GM23248 (cell line): ENCODE results near the gene EPS8L2. TPM values are rescaled to one million over a fixed set of nuclear protein-coding genes. Genes with fewer than 3 reads are reported as not detected.

Source experiments
- DNase-seq: peaks from one replicate; pipeline ENCODE4 v3.0.0-alpha.2; 2015
- H2AFZ ChIP-seq: fragments of 200-600 bp; sonication (generic); 2 replicates; pipeline ENCODE4 v1.6.1; 2016; ENCODE audit warnings: antibody characterized with exemption
- H3F3A ChIP-seq: fragments of 200-600 bp; sonication (generic); 2 replicates; pipeline ENCODE4 v1.6.1; 2016; ENCODE audit warnings: mild to moderate bottlenecking, antibody characterized with exemption, mixed run types; ENCODE audit not compliant: insufficient read depth
- H3K27ac ChIP-seq: fragments of 200-600 bp; sonication (generic); 2 replicates; pipeline ENCODE4 v1.5.1; 2016; ENCODE audit warnings: mild to moderate bottlenecking
- H3K27me3 ChIP-seq: fragments of 200-600 bp; sonication (generic); replicated peaks from 2 replicates; pipeline ENCODE4 v1.6.1; 2016; ENCODE audit warnings: mild to moderate bottlenecking; ENCODE audit not compliant: insufficient read depth
- H3K36me3 ChIP-seq: fragments of 200-600 bp; sonication (generic); 2 replicates; pipeline ENCODE4 v1.6.1; 2016; ENCODE audit warnings: low read depth, mild to moderate bottlenecking
- H3K4me1 ChIP-seq: fragments of 200-600 bp; sonication (generic); 2 replicates; pipeline ENCODE4 v1.6.1; 2016; ENCODE audit warnings: mild to moderate bottlenecking; ENCODE audit not compliant: insufficient read depth
- H3K4me2 ChIP-seq: fragments of 200-600 bp; sonication (generic); one replicate; pipeline ENCODE4 v1.6.1; 2016; ENCODE audit warnings: mild to moderate bottlenecking; ENCODE audit not compliant: unreplicated experiment
- H3K4me3 ChIP-seq: fragments of 200-600 bp; sonication (generic); 2 replicates; pipeline ENCODE4 v1.5.1; 2016; ENCODE audit warnings: mild to moderate bottlenecking
- H3K79me2 ChIP-seq: fragments of 200-600 bp; sonication (generic); 2 replicates; pipeline ENCODE4 v1.6.1; 2016; ENCODE audit warnings: mild to moderate bottlenecking; ENCODE audit not compliant: insufficient read depth
- H3K9ac ChIP-seq: fragments of 200-600 bp; sonication (generic); 2 replicates; pipeline ENCODE4 v1.6.1; 2016; ENCODE audit warnings: mild to moderate bottlenecking
- H3K9me2 ChIP-seq: fragments of 200-600 bp; sonication (generic); 2 replicates; pipeline ENCODE4 v1.6.1; 2016; ENCODE audit warnings: mixed run types, mild to moderate bottlenecking, moderate library complexity; ENCODE audit not compliant: insufficient read depth
- H3K9me3 ChIP-seq: fragments of 200-600 bp; sonication (generic); one replicate; pipeline ENCODE4 v1.6.1; 2017; ENCODE audit warnings: low read depth
- H4K20me1 ChIP-seq: fragments of 200-600 bp; sonication (generic); 2 replicates; pipeline ENCODE4 v1.6.0; 2016; ENCODE audit not compliant: insufficient read depth
- EZH2 ChIP-seq: fragments of 200-600 bp; sonication (generic); IDR thresholded peaks from 2 replicates; pipeline ENCODE4 v1.6.1; 2018; ENCODE audit warnings: antibody characterized with exemption, mild to moderate bottlenecking; ENCODE audit not compliant: insufficient read depth, poor library complexity, severe bottlenecking
- EZH2phosphoT487 ChIP-seq: fragments of 200-600 bp; sonication (generic); IDR thresholded peaks from 2 replicates; pipeline ENCODE4 v1.6.1; 2018; ENCODE audit warnings: antibody characterized with exemption, moderate library complexity, mild to moderate bottlenecking, low read depth; ENCODE audit not compliant: insufficient read depth
- WGBS, 2 experiments: methylation state at CpG; one replicate each; pipeline ENCODE4 v1.1.6; 2015 to 2017; ENCODE audit warnings: low lambda C conversion rate in 2 of 2, low coverage in 1 of 2; ENCODE audit errors: missing lambda C conversion rate in 2 of 2; 5-methylcytosine and 5-hydroxymethylcytosine counted together
- in situ Hi-C: fragments of 300-500 bp; cut with MboI; formaldehyde crosslinking; loops from 2 replicates; pipeline ENCODE4 v1.15.0; 2020
- polyA plus RNA-seq: library from polyadenylated mRNA; unstranded; fragments of >200 nt; fragmentation: Nextera tagmentation; extraction: Ambion mirVana; gene quantifications from 2 replicates; pipeline ENCODE4 v1.2.1, GENCODE V29; 2016
- total RNA-seq: library from RNA; depleted of rRNA; stranded (reverse); fragments of >200 nt; shearing (Covaris generic); gene quantifications from 2 replicates; pipeline ENCODE4 v1.2.3, GENCODE V29; 2014

The EPS8L2 gene
- total and polyA plus RNA-seq, 2 experiments from 2014 or later, result 48.2 to 58.3 TPM

DNA sequence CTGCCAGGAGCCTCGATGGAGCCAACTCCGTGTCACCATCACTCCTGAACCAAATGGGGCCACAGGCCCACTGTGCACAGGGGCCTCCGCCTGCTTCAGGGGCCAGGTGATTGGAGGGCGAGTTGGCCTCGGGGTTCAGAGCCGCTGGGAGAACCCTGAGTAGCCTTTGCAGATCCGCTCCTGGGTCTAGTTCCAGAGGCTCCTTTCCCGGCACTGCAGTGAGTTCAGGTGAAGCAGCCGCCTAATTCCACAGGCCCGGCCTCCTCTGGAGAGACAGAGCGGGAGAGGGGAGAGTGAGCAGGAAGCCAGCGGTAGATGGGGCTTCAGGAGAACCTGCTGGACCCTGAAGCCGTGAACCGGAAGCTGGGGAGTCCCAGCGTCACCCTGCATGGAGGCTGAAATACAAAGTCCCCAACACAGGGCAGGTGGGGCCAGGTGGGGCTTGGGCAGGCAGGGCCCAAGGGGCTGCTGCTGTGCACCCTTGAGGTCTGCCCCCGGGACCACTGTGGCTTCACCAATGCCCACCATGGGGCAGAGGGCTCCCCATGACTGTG, 46.4 kb upstream of the EPS8L2 start:
- H3K4me1 ChIP-seq, result no peaks in the 10 kb centered on the region
- H3K9ac ChIP-seq, result no peak overlapping the region
- 91 to 94% methylated on average over 16 of the region's 16 CpGs for WGBS, 2 experiments
- in situ Hi-C loops, result no loop called here
- no peak for DNase-seq
- H3K9me3 ChIP-seq, result no peaks in the 10 kb centered on the region
- no peaks in the 10 kb centered on the region for H3K9me2 ChIP-seq
- peaks cover 17% of the 10 kb centered on the region for H3K79me2 ChIP-seq
- H3F3A ChIP-seq, result no peaks in the 10 kb centered on the region
- no peak overlapping the region for H3K4me2 ChIP-seq
- H2AFZ ChIP-seq, result no peak overlapping the region
- no peaks in the 10 kb centered on the region for H3K27me3 ChIP-seq
- no peak overlapping the region for H3K4me3 ChIP-seq
- no peak overlapping the region for H3K27ac ChIP-seq
- no peaks in the 10 kb centered on the region for H3K36me3 ChIP-seq
- TF ChIP-seq EZH2 (no peak), EZH2phosphoT487 (no peak)
- no peaks in the 10 kb centered on the region for H4K20me1 ChIP-seq

DNA sequence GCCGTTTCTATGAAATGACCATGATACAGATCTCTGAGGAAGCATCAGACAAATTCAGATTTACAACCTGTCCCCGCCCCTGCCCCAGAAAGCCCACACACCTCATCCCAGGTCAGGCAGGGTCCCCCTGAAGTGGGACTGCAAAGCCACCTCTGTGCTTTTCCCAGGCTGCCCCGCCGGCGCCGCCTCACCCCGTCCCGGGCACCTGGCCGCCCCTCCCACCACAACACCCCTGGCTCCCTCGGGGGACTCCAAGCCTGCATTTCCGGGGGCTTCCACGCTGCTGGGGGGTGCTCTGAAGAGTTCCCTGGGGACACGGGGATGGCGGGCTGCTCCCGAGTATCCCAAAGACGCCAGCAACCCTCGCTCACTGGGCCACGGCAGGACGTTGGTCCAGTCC, 45.8 kb upstream of the EPS8L2 start:
- in situ Hi-C loops, result no loop called here
- no peaks in the 10 kb centered on the region for H3K9me2 ChIP-seq
- no peaks in the 10 kb centered on the region for H3K27me3 ChIP-seq
- peaks cover 17% of the 10 kb centered on the region for H3K79me2 ChIP-seq
- no peak for DNase-seq
- TF ChIP-seq EZH2 (no peak), EZH2phosphoT487 (no peak)
- H4K20me1 ChIP-seq, result no peaks in the 10 kb centered on the region
- H3K9ac ChIP-seq, result no peak overlapping the region
- peaks cover 3% of the 10 kb centered on the region; the same call in 1 of the 2 replicates for H3F3A ChIP-seq
- no peaks in the 10 kb centered on the region for H3K36me3 ChIP-seq
- 86 to 89% methylated on average over 13 to 19 of the region's 19 CpGs for WGBS, 2 experiments
- peaks cover 4% of the 10 kb centered on the region for H3K4me1 ChIP-seq
- no peak overlapping the region for H3K4me3 ChIP-seq
- no peaks in the 10 kb centered on the region for H3K9me3 ChIP-seq
- no peak overlapping the region for H3K27ac ChIP-seq
- H3K4me2 ChIP-seq, result no peak overlapping the region
- no peak overlapping the region for H2AFZ ChIP-seq

DNA sequence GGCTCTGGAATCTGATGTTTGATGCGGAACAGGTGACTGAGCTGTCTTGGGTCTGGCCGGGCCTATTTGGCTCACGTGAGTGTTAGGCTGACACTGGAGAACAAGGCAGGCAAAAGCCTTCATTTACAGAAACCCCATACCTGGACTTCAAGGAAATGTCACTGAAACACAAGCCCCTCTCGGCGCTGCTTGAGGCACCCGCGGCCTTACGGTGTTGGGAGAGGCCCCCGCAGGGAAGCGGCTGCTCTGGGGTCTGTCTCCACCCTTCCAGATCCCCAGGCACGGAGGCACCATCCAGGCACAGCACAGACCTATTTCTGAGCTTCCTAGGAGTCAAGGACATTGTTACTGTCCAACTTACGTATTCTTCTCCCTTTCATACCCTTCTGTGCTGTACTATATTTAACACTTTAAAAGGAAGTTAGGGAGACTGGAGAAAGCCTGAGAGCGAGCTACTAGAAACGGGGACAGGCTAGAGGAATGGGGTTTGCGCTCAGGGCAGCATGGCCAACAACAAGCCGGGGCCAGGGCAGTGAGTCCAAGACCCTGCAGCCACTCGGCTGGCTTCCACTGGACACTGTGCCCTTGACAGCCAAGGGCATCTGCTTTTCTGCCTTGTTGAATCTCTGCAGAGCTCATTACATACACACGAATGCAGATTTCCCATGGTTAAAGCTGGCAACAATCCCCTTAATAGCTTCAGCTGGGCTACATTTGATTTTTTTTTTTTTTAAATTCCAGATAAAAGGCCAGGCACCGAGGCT, 45.2 kb upstream of the EPS8L2 start:
- 92 to 93% methylated on average over 19 of the region's 19 CpGs for WGBS, 2 experiments
- no peaks in the 10 kb centered on the region for H4K20me1 ChIP-seq
- H3K4me2 ChIP-seq, result no peak overlapping the region
- peaks cover 8% of the 10 kb centered on the region for H3K4me1 ChIP-seq
- no peak overlapping the region for H3K27ac ChIP-seq
- no peaks in the 10 kb centered on the region for H3K9me3 ChIP-seq
- in situ Hi-C loops, result no loop called here
- no peak for DNase-seq
- H3K36me3 ChIP-seq, result no peaks in the 10 kb centered on the region
- no peaks in the 10 kb centered on the region for H3K9me2 ChIP-seq
- no peaks in the 10 kb centered on the region for H3K27me3 ChIP-seq
- no peak overlapping the region for H3K4me3 ChIP-seq
- H3K9ac ChIP-seq, result no peak overlapping the region
- peaks cover 17% of the 10 kb centered on the region for H3K79me2 ChIP-seq
- no peak overlapping the region for H2AFZ ChIP-seq
- TF ChIP-seq EZH2phosphoT487, result no peak
- peaks cover 4% of the 10 kb centered on the region for H3F3A ChIP-seq

- Histone ChIP-seq H3K9ac (no peak overlapping the region), H3K9me3 (no peaks in the 10 kb centered on the region), H3K27ac (no peak overlapping the region), H3K9me2 (no peaks in the 10 kb centered on the region), H3K36me3 (no peaks in the 10 kb centered on the region), H3K4me2 (no peak overlapping the region), H4K20me1 (no peaks in the 10 kb centered on the region), H3K4me3 (no peak overlapping the region), H3F3A (peaks cover 10% of the 10 kb centered on the region), H3K27me3 (no peaks in the 10 kb centered on the region), H2AFZ (no peak overlapping the region), H3K79me2 (peaks cover 17% of the 10 kb centered on the region), H3K4me1 (peaks cover 14% of the 10 kb centered on the region)
- WGBS, 2 experiments, result 47 to 52% methylated on average over 15 of the region's 15 CpGs
- peak; percentile 77 for DNase-seq
- TF ChIP-seq EZH2 (no peak), EZH2phosphoT487 (no peak)
- in situ Hi-C loops, result no loop called here
These were observed 43.2 kb upstream of the EPS8L2 start for GRCh38 chr11:662689-663274.
